IMR-90 (cell line): Measurements from ENCODE around the gene SOX3. TPM values are rescaled to one million over a fixed set of nuclear protein-coding genes. Genes with fewer than 3 reads are reported as not detected.

Experiments used
- ATAC-seq: fragments of 200-7000 bp; cut with Tn5 transposase; 2 replicates; pipeline ENCODE4 v1.9.1; 2020; ENCODE audit warnings: low read depth, mild to moderate bottlenecking, moderate library complexity
- BruUV-seq: library from RNA; stranded (reverse); fragments of 400-500 nt; replicated peaks from 2 replicates; lab custom pipeline; 2021; lab: Mats Ljungman, UMichigan
- CTCF ChIA-PET: fragments of 300-600 bp; formaldehyde crosslinking; extraction: SDS; loops from one replicate; lab custom pipeline; 2021; ENCODE audit warnings: antibody characterized with exemption; lab: Yijun Ruan, JAX
- POLR2A ChIA-PET: fragments of 300-600 bp; sonication (Branson Sonifier 250); formaldehyde crosslinking; loops from one replicate; lab custom pipeline; 2022; ENCODE audit warnings: antibody characterized with exemption; ENCODE audit not compliant: unreplicated experiment; lab: Charles Lee
- DNase-seq: peaks from one replicate; pipeline ENCODE4 v3.0.0; 2013
- H2AFZ ChIP-seq: replicated peaks from 2 replicates; pipeline ENCODE3; 2013; ENCODE audit warnings: low read length, mild to moderate bottlenecking; ENCODE audit not compliant: poor library complexity
- H2AK5ac ChIP-seq: 2 replicates; pipeline ENCODE4 v1.6.1; 2013; ENCODE audit warnings: low read depth, low read length, inconsistent platforms
- H2AK9ac ChIP-seq: replicated peaks from 2 replicates; pipeline ENCODE3; 2013; ENCODE audit warnings: mild to moderate bottlenecking, low read depth, low read length, moderate library complexity; ENCODE audit not compliant: poor library complexity
- H2BK120ac ChIP-seq: 2 replicates; pipeline ENCODE4 v1.6.1; 2013; ENCODE audit warnings: low read depth, low read length, inconsistent platforms
- H2BK15ac ChIP-seq: 3 replicates; pipeline ENCODE4 v1.6.1; 2013; ENCODE audit warnings: low read depth, low read length, inconsistent platforms
- H2BK20ac ChIP-seq: 2 replicates; pipeline ENCODE4 v1.6.1; 2013; ENCODE audit warnings: low read depth, mild to moderate bottlenecking, inconsistent platforms, low read length, moderate library complexity
- H2BK5ac ChIP-seq: 2 replicates; pipeline ENCODE4 v1.6.1; 2013; ENCODE audit warnings: mild to moderate bottlenecking, low read depth, low read length, inconsistent platforms; ENCODE audit not compliant: poor library complexity, severe bottlenecking
- H3K14ac ChIP-seq: replicated peaks from 2 replicates; pipeline ENCODE4 v1.6.1; 2013; ENCODE audit warnings: low read depth, low read length, inconsistent platforms
- H3K18ac ChIP-seq: 2 replicates; pipeline ENCODE4 v1.6.1; 2013; ENCODE audit warnings: low read depth, low read length, control low read depth
- H3K23ac ChIP-seq: 2 replicates; pipeline ENCODE4 v1.6.1; 2013; ENCODE audit warnings: low read depth, low read length, inconsistent platforms
- H3K27ac ChIP-seq: 2 replicates; pipeline ENCODE4 v1.5.1; 2013; ENCODE audit warnings: mild to moderate bottlenecking, control low read depth, low read length; ENCODE audit not compliant: insufficient read depth
- H3K27me3 ChIP-seq: 2 replicates; pipeline ENCODE4 v1.6.1; 2013; ENCODE audit warnings: low read length; ENCODE audit not compliant: control insufficient read depth, insufficient read depth
- H3K36me3 ChIP-seq: 2 replicates; pipeline ENCODE4 v1.6.1; 2013; ENCODE audit warnings: low read length, mixed read lengths; ENCODE audit not compliant: control insufficient read depth, insufficient read depth
- H3K4ac ChIP-seq: 2 replicates; pipeline ENCODE4 v1.6.1; 2013; ENCODE audit warnings: low read depth, low read length, inconsistent platforms
- H3K4me1 ChIP-seq: 2 replicates; pipeline ENCODE4 v1.6.1; 2013; ENCODE audit warnings: low read length, mixed read lengths; ENCODE audit not compliant: control insufficient read depth, insufficient read depth
- H3K4me2 ChIP-seq: 2 replicates; pipeline ENCODE4 v1.6.1; 2013; ENCODE audit warnings: low read depth, mild to moderate bottlenecking, control low read depth, low read length, moderate library complexity
- H3K4me3 ChIP-seq: 2 replicates; pipeline ENCODE4 v1.5.1; 2013; ENCODE audit warnings: low read depth, mild to moderate bottlenecking, control low read depth, low read length, moderate library complexity; ENCODE audit not compliant: insufficient read depth
- H3K56ac ChIP-seq: 2 replicates; pipeline ENCODE4 v1.6.1; 2013; ENCODE audit warnings: low read length, inconsistent platforms; ENCODE audit not compliant: insufficient read depth; ENCODE audit errors: extremely low read depth
- H3K79me1 ChIP-seq, 2 experiments: 2 replicates each; pipeline ENCODE4 v1.6.1; 2013; ENCODE audit warnings: low read length in 2 of 2, inconsistent platforms in 1 of 2, low read depth in 1 of 2
- H3K9ac ChIP-seq: 2 replicates; pipeline ENCODE4 v1.6.1; 2013; ENCODE audit warnings: low read depth, low read length, control low read depth
- H3K9me1 ChIP-seq: 2 replicates; pipeline ENCODE4 v1.6.1; 2013; ENCODE audit warnings: low read length, inconsistent platforms; ENCODE audit not compliant: insufficient read depth
- H3K9me3 ChIP-seq: 2 replicates; pipeline ENCODE4 v1.6.1; 2013; ENCODE audit warnings: low read length; ENCODE audit not compliant: control insufficient read depth, insufficient read depth
- H4K20me1 ChIP-seq: 2 replicates; pipeline ENCODE4 v1.6.1; 2013; ENCODE audit warnings: low read length, inconsistent platforms; ENCODE audit not compliant: insufficient read depth
- H4K5ac ChIP-seq: 2 replicates; pipeline ENCODE4 v1.6.1; 2013; ENCODE audit warnings: mild to moderate bottlenecking, low read depth, low read length, control low read depth
- H4K8ac ChIP-seq, 2 experiments: 2 replicates each; pipeline ENCODE4 v1.6.1; 2013; ENCODE audit warnings: low read depth in 2 of 2, low read length in 2 of 2, control low read depth in 1 of 2, inconsistent platforms in 1 of 2
- H4K91ac ChIP-seq: 2 replicates; pipeline ENCODE4 v1.6.1; 2013; ENCODE audit warnings: low read depth, low read length, inconsistent platforms; ENCODE audit not compliant: insufficient read depth
- MAZ ChIP-seq: IDR thresholded peaks from 2 replicates; pipeline ENCODE4 v1.6.1; 2012; ENCODE audit warnings: low read depth, mild to moderate bottlenecking, low read length, improper control_type of control experiment, moderate library complexity, borderline replicate concordance
- RAD21 ChIP-seq: IDR thresholded peaks from 2 replicates; pipeline ENCODE4 v1.6.1; 2012; ENCODE audit warnings: low read length, improper control_type of control experiment
- RCOR1 ChIP-seq: IDR thresholded peaks from 2 replicates; pipeline ENCODE4 v1.6.1; 2012; ENCODE audit warnings: mild to moderate bottlenecking, low read length, improper control_type of control experiment; ENCODE audit not compliant: insufficient replicate concordance
- dilution Hi-C: fragments of 300-500 bp; cut with HindIII; formaldehyde crosslinking; loops from one replicate; pipeline ENCODE4 v1.14.3; 2018; ENCODE audit warnings: low sequenced_read_pairs; ENCODE audit not compliant: unreplicated experiment
- in situ Hi-C: fragments of 300-500 bp; cut with MboI; formaldehyde crosslinking; loops from 3 replicates; pipeline ENCODE4 v1.14.3; 2019; ENCODE audit warnings: low sequenced_read_pairs, inconsistent platforms, mixed read lengths
- intact Hi-C: fragments of 100-400 bp; cut with micrococcal nuclease; formaldehyde crosslinking; loops from 2 replicates; pipeline ENCODE4 v1.10.0; 2022
- polyA plus RNA-seq, 3 experiments: library from polyadenylated mRNA; depleted of rRNA; stranded (reverse); fragments of >200 nt; gene quantifications; 2 replicates each; pipeline ENCODE4 v1.2.3, GENCODE V29; 2012; ENCODE audit warnings: low replicate concordance in 1 of 3
- total RNA-seq: library from RNA; depleted of rRNA; stranded (reverse); fragments of >200 nt; gene quantifications from 2 replicates; pipeline ENCODE4 v1.2.3, GENCODE V29; 2012
- TF ChIP-seq, protein P1 (sequence below): fragments of 150-350 bp; IDR thresholded peaks from 2 replicates; pipeline ENCODE4 v1.6.1; 2016; ENCODE audit warnings: low read depth, mild to moderate bottlenecking, low read length, moderate library complexity, borderline replicate concordance

The SOX3 gene
- total and polyA plus RNA-seq, 2 of the 4 experiments (the other 2 are of a cell fraction) = 0.03 TPM; not detected in 1

DNA sequence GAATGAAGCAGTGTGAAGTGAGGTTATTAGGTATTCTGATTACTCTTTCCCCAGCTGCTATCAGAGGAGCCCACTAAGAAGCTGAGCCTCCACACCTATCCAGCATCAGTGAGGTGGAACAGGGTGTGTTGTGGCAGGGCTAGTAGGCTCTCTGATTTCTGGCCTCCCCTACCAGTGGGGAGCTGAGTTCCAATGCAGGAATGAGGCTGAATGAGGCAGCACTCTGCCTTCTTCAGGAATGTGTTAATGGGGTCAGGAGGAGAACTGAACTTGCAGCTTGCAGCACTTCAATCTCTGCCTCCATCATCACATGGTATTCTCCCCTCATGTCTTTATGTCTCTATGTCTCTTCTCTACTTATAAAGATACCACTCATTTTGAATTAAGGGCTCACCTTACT is 26.9 kb downstream of the SOX3 start:
- Histone ChIP-seq H3K4me1 (no peaks in the 10 kb centered on the region), H3K27ac (no peak overlapping the region), H3K23ac (no peak overlapping the region), H3K27me3 (no peaks in the 10 kb centered on the region), H2AK5ac (no peak overlapping the region), H3K56ac (no peak overlapping the region), H2BK20ac (no peak overlapping the region), H3K4me2 (no peak overlapping the region), H2BK5ac (no peak overlapping the region), H3K14ac (no peak overlapping the region), H3K79me1 (no peaks in the 10 kb centered on the region), H3K4ac (no peak overlapping the region), H2AK9ac (no peak overlapping the region), H3K36me3 (no peaks in the 10 kb centered on the region), H3K9me1 (no peaks in the 10 kb centered on the region), H2BK120ac (no peak overlapping the region), H4K20me1 (no peaks in the 10 kb centered on the region), H3K4me3 (no peak overlapping the region), H4K8ac (no peak overlapping the region), H2BK15ac (no peak overlapping the region), H3K18ac (no peak overlapping the region), H3K9ac (no peak overlapping the region), H4K5ac (no peak overlapping the region), H3K9me3 (no peaks in the 10 kb centered on the region), H2AFZ (no peak overlapping the region), H4K91ac (no peak overlapping the region)
- ChIA-PET CTCF (no interaction called here), POLR2A (no interaction called here)
- ATAC-seq (no peak), DNase-seq (no peak)
- no TSS peak for BruUV-seq
- in situ Hi-C loops = no loop called here
- TF ChIP-seq RCOR1 (no peak), MAZ (no peak), RAD21 (no peak)
- TF ChIP-seq, protein P1, sequence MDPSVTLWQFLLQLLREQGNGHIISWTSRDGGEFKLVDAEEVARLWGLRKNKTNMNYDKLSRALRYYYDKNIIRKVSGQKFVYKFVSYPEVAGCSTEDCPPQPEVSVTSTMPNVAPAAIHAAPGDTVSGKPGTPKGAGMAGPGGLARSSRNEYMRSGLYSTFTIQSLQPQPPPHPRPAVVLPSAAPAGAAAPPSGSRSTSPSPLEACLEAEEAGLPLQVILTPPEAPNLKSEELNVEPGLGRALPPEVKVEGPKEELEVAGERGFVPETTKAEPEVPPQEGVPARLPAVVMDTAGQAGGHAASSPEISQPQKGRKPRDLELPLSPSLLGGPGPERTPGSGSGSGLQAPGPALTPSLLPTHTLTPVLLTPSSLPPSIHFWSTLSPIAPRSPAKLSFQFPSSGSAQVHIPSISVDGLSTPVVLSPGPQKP = no peak
- dilution Hi-C loops = no loop called here
- intact Hi-C loops = no loop called here
